HepG2 (cell line): ENCODE results near the gene WBP1. TPM values are rescaled to one million over a fixed set of nuclear protein-coding genes. Genes with fewer than 3 reads are reported as not detected.

Source experiments
- DBP ChIP-seq: sonication (generic); formaldehyde crosslinking; IDR thresholded peaks from 2 replicates; pipeline ENCODE4 v1.4.0; 2020; ENCODE audit warnings: missing genetic modification reagents; ENCODE audit errors: not compliant biosample characterization
- KDM4B ChIP-seq: sonication (generic); formaldehyde crosslinking; IDR thresholded peaks from 2 replicates; pipeline ENCODE4 v1.4.0; 2020; ENCODE audit warnings: missing genetic modification reagents
- MXD4 ChIP-seq: IDR thresholded peaks from 2 replicates; pipeline ENCODE4 v1.6.1; 2016; ENCODE audit warnings: mild to moderate bottlenecking, missing biosample characterization, missing genetic modification reagents
- NR2F2 ChIP-seq: IDR thresholded peaks from 2 replicates; pipeline ENCODE4 v1.6.1; 2012; ENCODE audit warnings: low read depth, inconsistent platforms, borderline replicate concordance
- SNAPC4 ChIP-seq: sonication (generic); formaldehyde crosslinking; IDR thresholded peaks from 2 replicates; pipeline ENCODE4 v1.4.0; 2020; ENCODE audit warnings: mild to moderate bottlenecking, missing genetic modification reagents
- SOX6 ChIP-seq, 2 experiments: fragments of 450-650 bp in 1 of 2; sonication (generic) in 1 of 2; formaldehyde crosslinking in 1 of 2; IDR thresholded peaks; 2 replicates each; pipeline versions ENCODE4 v1.4.0 to v1.6.1; 2017 to 2020; ENCODE audit warnings: antibody characterized with exemption in 1 of 2, mild to moderate bottlenecking in 1 of 2, missing genetic modification reagents in 1 of 2
- SRSF9 ChIP-seq: fragments of 200-400 bp; formaldehyde crosslinking; IDR thresholded peaks from 2 replicates; pipeline ENCODE4 v1.6.1; 2018; ENCODE audit warnings: borderline replicate concordance, mild to moderate bottlenecking, low read depth, low read length; ENCODE audit not compliant: insufficient read depth, poor library complexity, severe bottlenecking
- ZBTB44 ChIP-seq: sonication (generic); formaldehyde crosslinking; IDR thresholded peaks from 2 replicates; pipeline ENCODE4 v1.4.0; 2020; ENCODE audit warnings: missing genetic modification reagents
- ZFY ChIP-seq: sonication (generic); formaldehyde crosslinking; IDR thresholded peaks from 2 replicates; pipeline ENCODE4 v1.4.0; 2020; ENCODE audit warnings: missing genetic modification reagents
- ZKSCAN1 ChIP-seq: fragments of 150-350 bp; IDR thresholded peaks from 2 replicates; pipeline ENCODE4 v1.6.1; 2014; ENCODE audit warnings: low read length
- ZNF143 ChIP-seq: sonication (generic); formaldehyde crosslinking; IDR thresholded peaks from 2 replicates; pipeline ENCODE4 v1.4.0; 2020; ENCODE audit warnings: missing genetic modification reagents
- ZNF230 ChIP-seq: sonication (generic); formaldehyde crosslinking; IDR thresholded peaks from 2 replicates; pipeline ENCODE4 v1.4.0; 2020; ENCODE audit warnings: mild to moderate bottlenecking, missing genetic modification reagents
- ZNF251 ChIP-seq: sonication (generic); formaldehyde crosslinking; IDR thresholded peaks from 2 replicates; pipeline ENCODE4 v1.9.0; 2021; ENCODE audit warnings: mild to moderate bottlenecking, missing genetic modification reagents
- ZNF441 ChIP-seq: sonication (generic); formaldehyde crosslinking; IDR thresholded peaks from 2 replicates; pipeline ENCODE4 v1.7.0; 2021; ENCODE audit warnings: missing genetic modification reagents, borderline replicate concordance
- ZNF512B ChIP-seq: sonication (generic); formaldehyde crosslinking; IDR thresholded peaks from 2 replicates; pipeline ENCODE4 v1.5.1; 2020; ENCODE audit warnings: missing genetic modification reagents, mild to moderate bottlenecking, borderline replicate concordance
- ZNF569 ChIP-seq: sonication (generic); formaldehyde crosslinking; IDR thresholded peaks from 2 replicates; pipeline ENCODE4 v1.5.0; 2020; ENCODE audit warnings: mild to moderate bottlenecking, missing genetic modification reagents, moderate library complexity, borderline replicate concordance
- ZNF674 ChIP-seq: sonication (generic); formaldehyde crosslinking; IDR thresholded peaks from 2 replicates; pipeline ENCODE4 v1.5.0; 2020; ENCODE audit warnings: low read depth, mild to moderate bottlenecking, missing genetic modification reagents
- ZNF768 ChIP-seq: sonication (generic); formaldehyde crosslinking; IDR thresholded peaks from 2 replicates; pipeline ENCODE4 v1.4.0; 2020; ENCODE audit warnings: missing genetic modification reagents
- polyA plus RNA-seq, 8 experiments: library from polyadenylated mRNA; depleted of rRNA in 3 of 8; stranded (reverse) in 7 of 8; unstranded in 1 of 8; fragments of >200 nt; fragmentation: Illumina TruSeq in 4 of 8; extraction: Trizol in 4 of 8; gene quantifications; 2 replicates each; pipeline versions ENCODE4 v1.2.1 to v1.2.3, GENCODE V29; 2011 to 2016; ENCODE audit warnings: low read depth in 4 of 8, missing spikeins in 1 of 8, mixed read lengths in 1 of 8; ENCODE audit not compliant: insufficient read depth in 1 of 8
- total RNA-seq, 5 experiments: library from RNA; depleted of rRNA; stranded (reverse); fragments of >200 nt; fragmentation: Illumina TruSeq; extraction: Trizol; gene quantifications; 2 replicates each; pipeline ENCODE4 v1.2.3, GENCODE V29; 2016; ENCODE audit warnings: low read depth in 1 of 5

WBP1 gene
- total and polyA plus RNA-seq, 2 of the 13 experiments (the other 11 are each of a cell fraction or from before 2014, with no cell fraction given): 38.8 to 85.7 TPM

- no peak for TF ChIP-seq ZNF251 (CRISPR knock-in tag)
- TF ChIP-seq ZFY (CRISPR knock-in tag): peak; percentile 5; the same call in 1 of the 2 replicates
- TF ChIP-seq ZKSCAN1: no peak
- TF ChIP-seq DBP: no peak
- TF ChIP-seq ZNF674 (CRISPR knock-in tag): no peak
- no peak for TF ChIP-seq SRSF9
- TF ChIP-seq MXD4 (CRISPR knock-in tag): no peak; the same call in 1 of the 2 replicates
- TF ChIP-seq NR2F2: no peak
- TF ChIP-seq ZNF143 (CRISPR knock-in tag): no peak
- no peak for TF ChIP-seq SOX6 (IDR thresholded peaks at IDR 0.05)
- no peak for TF ChIP-seq SOX6 (CRISPR knock-in tag; IDR thresholded peaks at IDR 0.05)
- TF ChIP-seq ZBTB44: no peak
- TF ChIP-seq ZNF768 (CRISPR knock-in tag): no peak
- TF ChIP-seq ZNF512B (CRISPR knock-in tag): no peak
- TF ChIP-seq SNAPC4 (CRISPR knock-in tag): no peak
- no peak for TF ChIP-seq ZNF569 (CRISPR knock-in tag)
- TF ChIP-seq ZNF230 (CRISPR knock-in tag): no peak
- 0 out of 2 replicates have a peak, but pooled peaks have one; percentile 27 for TF ChIP-seq ZNF441 (CRISPR knock-in tag)
- no peak for TF ChIP-seq KDM4B (CRISPR knock-in tag)
Observed at GRCh38 chr2:74503506-74504475, 45.6 kb downstream of the WBP1 start (continued).
